Amniotic stem cell (primary cell): ENCODE results near the gene SREBF2.

Source experiments
- DNase-seq: peaks from one replicate; lab custom pipeline; 2025; lab: John Stamatoyannopoulos, UW

SREBF2 gene

GRCh38 chr22:41876675-41877074 lies 43.8 kb downstream of the SREBF2 start:
- no peak for DNase-seq

GRCh38 chr22:41880653-41881052 lies 47.7 kb downstream of the SREBF2 start:
- no peak for DNase-seq

- no peak for DNase-seq
These were observed 50.5 kb downstream of the SREBF2 start for GRCh38 chr22:41883400-41883799.

- no peak for DNase-seq
These were observed 52.2 kb downstream of the SREBF2 start for GRCh38 chr22:41885116-41885515.

- DNase-seq: no peak
These were observed 52.6 kb downstream of the SREBF2 start for GRCh38 chr22:41885516-41885915.

GRCh38 chr22:41888627-41889200 lies 55.8 kb downstream of the SREBF2 start:
- DNase-seq: no peak

- no peak for DNase-seq
These were observed 58.5 kb downstream of the SREBF2 start for GRCh38 chr22:41891407-41891806.

- no peak for DNase-seq
These were observed 59.8 kb downstream of the SREBF2 start for GRCh38 chr22:41892721-41893120.

GRCh38 chr22:41893591-41894375 lies 60.9 kb downstream of the SREBF2 start:
- DNase-seq: no peak

GRCh38 chr22:41898645-41899044 lies 65.7 kb downstream of the SREBF2 start:
- DNase-seq: no peak

GRCh38 chr22:41899110-41899509 lies 66.2 kb downstream of the SREBF2 start:
- DNase-seq: no peak

GRCh38 chr22:41899992-41900651 lies 67.2 kb downstream of the SREBF2 start:
- no peak for DNase-seq

- no peak for DNase-seq
These were observed 67.9 kb downstream of the SREBF2 start for GRCh38 chr22:41900652-41901312.

GRCh38 chr22:41902016-41902415 lies 69.1 kb downstream of the SREBF2 start:
- DNase-seq: no peak

GRCh38 chr22:41902932-41903421 lies 70.1 kb downstream of the SREBF2 start:
- no peak for DNase-seq

- DNase-seq: no peak
These were observed 71.8 kb downstream of the SREBF2 start for GRCh38 chr22:41904450-41905410.

GRCh38 chr22:41905411-41906202 lies 72.7 kb downstream of the SREBF2 start:
- no peak for DNase-seq

- no peak for DNase-seq
These were observed 73.9 kb downstream of the SREBF2 start for GRCh38 chr22:41906822-41907221.

GRCh38 chr22:41907436-41908401 lies 74.8 kb downstream of the SREBF2 start:
- DNase-seq: no peak
